C4-2B (cell line): ENCODE results near the gene WDR5.

Experiments
- H3K27ac ChIP-seq: fragments of 450-650 bp; 2 replicates; pipeline ENCODE4 v1.5.1; 2017
- ZFX ChIP-seq: fragments of 450-650 bp; IDR thresholded peaks from 2 replicates; pipeline ENCODE4 v1.6.1; 2017
- TF ChIP-seq, protein P1 (sequence below): fragments of 450-650 bp; conservative IDR thresholded peaks from 2 replicates; pipeline ENCODE4 v1.5.1; 2017; ENCODE audit warnings: mild to moderate bottlenecking

Gene WDR5

DNA sequence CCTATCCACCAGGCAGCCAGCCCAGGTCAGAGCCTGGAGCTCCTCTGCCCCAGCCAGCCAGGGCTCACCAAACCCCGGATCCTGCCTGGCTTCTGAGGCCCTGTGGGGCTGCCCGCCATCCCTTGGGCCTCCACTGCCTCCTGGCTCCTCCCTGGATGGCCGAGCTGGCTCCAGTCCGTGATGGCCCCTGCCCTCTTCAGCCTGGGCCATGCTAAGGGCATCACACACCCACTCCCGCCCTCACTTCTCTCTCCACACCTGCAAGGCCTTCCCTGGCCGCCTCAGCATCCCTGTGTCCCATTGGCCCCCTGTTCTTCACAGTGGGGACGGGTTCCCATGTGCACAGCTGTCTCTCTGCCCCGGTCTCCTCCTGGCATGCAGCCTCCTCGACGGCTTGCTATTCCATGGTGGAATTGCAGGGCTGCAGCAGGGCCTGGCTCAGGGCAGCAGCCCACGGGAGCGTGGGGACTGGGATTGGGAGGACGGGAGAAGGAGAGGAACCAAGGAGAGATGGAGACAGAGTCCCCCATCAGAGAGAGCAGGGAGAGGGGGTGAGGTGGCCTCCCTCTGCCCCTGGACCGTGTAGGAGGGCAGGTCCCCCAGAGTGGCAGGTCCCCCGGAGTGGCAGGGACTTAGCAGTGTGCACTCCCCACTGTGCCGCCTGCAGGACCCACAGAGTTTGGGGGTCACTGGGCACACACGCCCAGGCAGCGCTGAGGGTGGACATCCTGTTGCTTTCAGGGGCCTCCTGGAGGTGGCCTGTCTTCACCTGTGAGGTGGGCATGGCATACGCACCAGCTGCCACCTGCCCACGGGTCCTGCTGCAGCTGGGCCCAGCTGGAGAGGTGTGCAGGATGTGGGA, 45.1 kb downstream of the WDR5 start:
- no peak for TF ChIP-seq ZFX
- TF ChIP-seq, protein P1, sequence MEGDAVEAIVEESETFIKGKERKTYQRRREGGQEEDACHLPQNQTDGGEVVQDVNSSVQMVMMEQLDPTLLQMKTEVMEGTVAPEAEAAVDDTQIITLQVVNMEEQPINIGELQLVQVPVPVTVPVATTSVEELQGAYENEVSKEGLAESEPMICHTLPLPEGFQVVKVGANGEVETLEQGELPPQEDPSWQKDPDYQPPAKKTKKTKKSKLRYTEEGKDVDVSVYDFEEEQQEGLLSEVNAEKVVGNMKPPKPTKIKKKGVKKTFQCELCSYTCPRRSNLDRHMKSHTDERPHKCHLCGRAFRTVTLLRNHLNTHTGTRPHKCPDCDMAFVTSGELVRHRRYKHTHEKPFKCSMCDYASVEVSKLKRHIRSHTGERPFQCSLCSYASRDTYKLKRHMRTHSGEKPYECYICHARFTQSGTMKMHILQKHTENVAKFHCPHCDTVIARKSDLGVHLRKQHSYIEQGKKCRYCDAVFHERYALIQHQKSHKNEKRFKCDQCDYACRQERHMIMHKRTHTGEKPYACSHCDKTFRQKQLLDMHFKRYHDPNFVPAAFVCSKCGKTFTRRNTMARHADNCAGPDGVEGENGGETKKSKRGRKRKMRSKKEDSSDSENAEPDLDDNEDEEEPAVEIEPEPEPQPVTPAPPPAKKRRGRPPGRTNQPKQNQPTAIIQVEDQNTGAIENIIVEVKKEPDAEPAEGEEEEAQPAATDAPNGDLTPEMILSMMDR, result no peak
- no peak overlapping the region for H3K27ac ChIP-seq

DNA sequence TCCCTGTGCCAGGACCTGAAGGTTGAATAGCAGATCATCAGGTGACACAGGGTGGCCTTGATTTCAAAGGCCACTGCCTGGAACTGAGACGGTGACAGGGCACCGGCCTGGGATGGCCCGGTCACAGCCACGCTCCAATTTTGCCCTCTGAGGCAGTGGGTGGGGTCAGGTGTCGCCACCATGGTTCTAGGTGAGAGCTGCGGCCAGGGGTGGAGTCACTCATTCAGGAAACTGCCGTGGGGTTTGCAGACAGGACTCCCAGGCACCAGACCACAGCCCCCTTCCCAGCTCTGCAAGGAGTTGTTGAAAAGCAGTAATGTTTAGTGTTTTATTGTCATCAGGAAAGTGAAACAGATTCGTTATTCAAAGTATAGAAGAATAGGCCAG, 45.8 kb downstream of the WDR5 start:
- TF ChIP-seq ZFX, result no peak
- TF ChIP-seq, protein P1, result no peak
- no peak overlapping the region for H3K27ac ChIP-seq

DNA sequence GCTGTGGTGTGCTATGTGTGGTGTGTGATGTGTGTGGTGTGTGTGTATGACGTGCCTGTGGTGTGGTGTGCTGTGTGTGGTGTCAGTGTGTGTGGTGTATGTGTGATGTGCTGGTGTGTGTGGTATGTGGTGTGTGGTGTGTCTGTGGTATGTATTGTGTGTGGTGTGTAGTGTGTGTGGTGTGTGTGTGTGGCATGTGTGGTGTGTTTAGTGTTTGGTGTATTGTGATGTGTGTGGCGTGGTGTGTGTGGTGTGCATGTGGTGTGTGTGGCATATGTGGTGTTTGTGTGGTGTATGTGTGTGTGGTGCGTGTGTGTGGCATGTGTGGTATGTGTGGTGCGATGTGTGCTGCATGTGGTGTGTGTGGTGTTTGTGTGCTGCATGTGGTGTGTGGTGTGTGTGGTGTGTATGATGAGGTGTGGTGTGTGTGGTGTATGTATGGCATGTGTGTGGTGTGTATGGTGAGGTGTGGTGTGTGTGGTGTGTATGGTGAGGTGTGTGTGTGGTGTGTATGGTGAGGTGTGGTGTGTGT, 46.7 kb downstream of the WDR5 start:
- no peak for TF ChIP-seq ZFX
- TF ChIP-seq, protein P1, result no peak
- H3K27ac ChIP-seq, result no peak overlapping the region

DNA sequence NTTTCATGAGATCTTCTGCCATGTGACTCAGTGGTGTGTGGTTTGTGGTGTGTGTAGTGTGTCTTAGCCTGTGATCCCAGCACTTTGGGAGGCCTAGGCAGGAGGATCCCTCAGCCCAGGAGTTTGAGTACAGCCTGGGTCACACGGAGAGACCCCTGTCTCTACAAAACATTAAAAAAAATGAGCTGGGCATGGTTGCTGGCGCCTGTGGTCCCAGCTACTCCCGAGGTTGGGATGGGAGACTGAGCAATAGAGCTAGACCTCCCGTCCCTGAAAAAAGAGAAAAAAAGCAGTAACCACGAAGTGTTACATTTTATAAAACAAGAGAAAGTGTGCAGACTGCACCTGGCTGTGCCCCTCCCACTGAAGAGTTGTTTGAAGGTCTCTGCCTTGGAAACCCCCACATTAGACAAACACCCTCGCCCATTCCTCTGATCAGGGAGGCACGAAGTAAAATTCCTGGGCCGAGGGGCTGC, 49.7 kb downstream of the WDR5 start:
- H3K27ac ChIP-seq, result no peak overlapping the region
- TF ChIP-seq, protein P1, result no peak
- TF ChIP-seq ZFX, result no peak

DNA sequence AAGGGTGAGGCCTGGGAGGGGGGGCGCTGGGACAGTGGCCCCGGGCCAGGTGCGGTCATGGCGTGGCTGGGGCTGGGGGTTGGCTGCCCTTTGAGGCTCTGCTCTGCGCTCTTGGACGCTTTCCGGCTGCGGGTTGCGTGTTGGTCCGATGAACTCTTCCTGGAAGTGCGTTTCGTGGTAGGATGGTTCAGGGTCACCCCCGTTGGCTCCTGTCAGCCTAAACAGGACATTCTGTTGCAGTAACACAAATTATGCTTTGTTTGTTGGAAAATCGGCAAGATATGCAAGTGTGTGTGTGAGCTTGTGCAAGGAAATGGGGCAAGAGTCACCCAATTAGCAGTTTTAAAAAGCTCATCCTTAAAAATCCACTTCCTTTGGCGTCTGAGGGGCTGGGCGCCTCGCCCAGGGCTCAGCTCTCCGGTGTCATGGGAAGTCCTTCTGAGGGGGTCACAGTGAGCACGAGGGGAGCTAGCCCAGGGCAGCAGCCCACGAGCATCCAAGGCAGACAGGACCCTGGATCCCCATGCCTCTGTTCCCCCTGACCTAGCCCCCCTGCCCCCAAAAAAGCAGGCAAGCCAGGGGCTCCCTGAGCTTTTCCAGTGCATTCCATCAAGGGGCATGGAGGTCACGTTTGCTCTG, 50.7 kb downstream of the WDR5 start:
- H3K27ac ChIP-seq, result no peak overlapping the region
- no peak for TF ChIP-seq ZFX
- TF ChIP-seq, protein P1, result no peak

DNA sequence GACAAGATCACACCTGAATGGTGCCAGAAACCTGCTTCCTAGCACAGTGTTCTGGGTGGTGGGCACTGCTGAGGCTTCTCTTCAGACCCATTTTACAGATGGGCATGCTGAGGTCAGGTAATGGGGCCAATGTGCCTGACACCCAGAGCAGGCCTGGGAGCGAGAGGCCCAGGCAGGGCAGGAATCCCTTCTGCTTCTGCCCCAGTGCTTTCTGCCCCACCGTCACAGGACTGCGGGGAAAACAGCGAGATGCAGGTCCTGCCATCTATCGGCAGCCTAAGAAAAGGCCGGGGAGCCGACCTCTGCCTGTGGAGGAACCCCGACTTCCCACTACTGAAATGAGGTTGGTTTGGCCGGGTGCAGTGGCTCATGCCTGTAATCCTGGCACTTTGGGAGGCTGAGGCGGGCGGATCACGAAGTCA, 51.2 kb downstream of the WDR5 start:
- H3K27ac ChIP-seq, result no peak overlapping the region
- TF ChIP-seq ZFX, result no peak
- TF ChIP-seq, protein P1, result no peak

DNA sequence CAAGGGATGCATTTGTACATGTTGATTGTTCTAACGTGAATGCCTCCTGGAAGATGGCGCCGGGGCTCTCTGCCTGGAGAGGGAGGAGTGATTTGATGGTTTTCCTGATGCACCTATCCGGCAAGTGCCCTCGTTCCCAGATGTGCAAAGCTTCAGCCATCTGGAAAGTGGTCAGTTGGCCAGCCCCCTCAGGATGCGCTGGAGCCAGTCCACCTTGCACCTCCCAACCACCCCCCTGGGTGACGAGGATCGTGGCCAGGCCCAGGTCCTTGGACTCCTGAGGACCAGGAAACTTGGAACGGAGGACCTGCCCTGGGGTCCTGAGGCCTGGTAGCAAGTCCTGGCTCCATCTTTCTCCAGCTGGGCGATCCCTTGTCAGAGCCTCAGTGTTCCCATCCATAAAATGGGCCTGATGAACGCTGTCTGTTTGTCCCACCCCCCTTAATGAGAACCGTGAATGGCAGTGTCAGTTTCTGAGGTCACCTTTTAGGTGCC, 52.1 kb downstream of the WDR5 start:
- no peak overlapping the region for H3K27ac ChIP-seq
- TF ChIP-seq ZFX, result no peak
- TF ChIP-seq, protein P1, result no peak
